SK-N-SH (cell line): ENCODE results near the gene HS6ST3. TPM values are rescaled to one million over a fixed set of nuclear protein-coding genes. Genes with fewer than 3 reads are reported as not detected.

Source experiments
- CTCF ChIA-PET: fragments of 300-600, 350-600 bp; formaldehyde crosslinking; extraction: SDS; loops from one replicate; lab custom pipeline; 2021; lab: Yijun Ruan, JAX
- POLR2A ChIA-PET: fragments of 350-600 bp; sonication (Branson Sonifier 250); formaldehyde crosslinking; extraction: SDS; loops from one replicate; lab custom pipeline; 2020; ENCODE audit warnings: antibody characterized with exemption, inconsistent platforms; lab: Yijun Ruan, JAX
- DNase-seq: peaks from one replicate; pipeline ENCODE4 v3.0.0; 2012
- H2AFZ ChIP-seq: fragments of 200-600 bp; sonication (generic); 2 replicates; pipeline ENCODE4 v1.8.1; 2016; ENCODE audit warnings: antibody characterized with exemption, mild to moderate bottlenecking, low read depth
- H3F3A ChIP-seq: fragments of 200-600 bp; sonication (generic); replicated peaks from 2 replicates; pipeline ENCODE3; 2016; ENCODE audit warnings: antibody characterized with exemption, mild to moderate bottlenecking; ENCODE audit not compliant: insufficient read depth
- H3K27ac ChIP-seq, 2 experiments: fragments of 200-500 bp in 1 of 2; fragments of 200-600 bp in 1 of 2; sonication (Bioruptor generic) in 1 of 2; sonication (generic), shearing (Covaris generic) in 1 of 2; 2 replicates each; pipeline versions ENCODE4 v1.5.1 to v1.6.1; 2014 to 2016; ENCODE audit warnings: low read depth in 2 of 2, inconsistent platforms in 1 of 2, low read length in 1 of 2, mild to moderate bottlenecking in 1 of 2, mixed read lengths in 1 of 2
- H3K27me3 ChIP-seq: fragments of 200-600 bp; sonication (generic), shearing (Covaris generic); 2 replicates; pipeline ENCODE4 v1.6.1; 2016; ENCODE audit warnings: mixed run types; ENCODE audit not compliant: insufficient read depth
- H3K36me3 ChIP-seq, 2 experiments: fragments of 200-500 bp in 1 of 2; fragments of 200-600 bp in 1 of 2; sonication (Bioruptor generic) in 1 of 2; sonication (generic) in 1 of 2; replicated peaks in 1 of 2; 2 replicates each; pipeline versions ENCODE3 to v1.5.1; 2014 to 2016; ENCODE audit warnings: low read length in 1 of 2, mild to moderate bottlenecking in 1 of 2; ENCODE audit not compliant: insufficient read depth in 2 of 2, control insufficient read depth in 1 of 2
- H3K4me1 ChIP-seq, 2 experiments: fragments of 200-500 bp in 1 of 2; fragments of 200-600 bp in 1 of 2; sonication (Bioruptor generic) in 1 of 2; sonication (generic), shearing (Covaris generic) in 1 of 2; 2 replicates each; pipeline versions ENCODE4 v1.5.1 to v1.6.1; 2014 to 2016; ENCODE audit warnings: low read depth in 1 of 2, low read length in 1 of 2, mixed run types in 1 of 2; ENCODE audit not compliant: insufficient read depth in 2 of 2, control insufficient read depth in 1 of 2
- H3K4me2 ChIP-seq: fragments of 200-600 bp; sonication (generic), shearing (Covaris generic); 2 replicates; pipeline ENCODE4 v1.6.1; 2017; ENCODE audit warnings: mixed run types
- H3K4me3 ChIP-seq, 2 experiments: fragments of 200-500 bp in 1 of 2; fragments of 200-600 bp in 1 of 2; sonication (Bioruptor generic) in 1 of 2; sonication (generic), shearing (Covaris generic) in 1 of 2; 2 replicates each; pipeline versions ENCODE4 v1.5.1 to v1.8.1; 2014 to 2016; ENCODE audit warnings: low read depth in 2 of 2, inconsistent platforms in 1 of 2, low read length in 1 of 2, mild to moderate bottlenecking in 1 of 2, mixed read lengths in 1 of 2, moderate library complexity in 1 of 2
- H3K79me2 ChIP-seq: fragments of 200-600 bp; sonication (generic); 2 replicates; pipeline ENCODE4 v1.8.1; 2017; ENCODE audit warnings: mild to moderate bottlenecking; ENCODE audit not compliant: insufficient read depth
- H3K9ac ChIP-seq: fragments of 200-600 bp; sonication (generic); 2 replicates; pipeline ENCODE4 v1.6.1; 2017; ENCODE audit warnings: mixed run types
- H3K9me2 ChIP-seq: fragments of 200-600 bp; sonication (generic); 2 replicates; pipeline ENCODE4 v1.6.1; 2017; ENCODE audit warnings: mixed run types
- H3K9me3 ChIP-seq: fragments of 200-600 bp; sonication (generic); 2 replicates; pipeline ENCODE4 v1.6.1; 2017; ENCODE audit warnings: mixed run types, mild to moderate bottlenecking, moderate library complexity
- H4K20me1 ChIP-seq: fragments of 200-600 bp; sonication (generic); 2 replicates; pipeline ENCODE4 v1.6.1; 2017; ENCODE audit warnings: mild to moderate bottlenecking, mixed run types; ENCODE audit not compliant: insufficient read depth
- CTCF ChIP-seq: fragments of 200-600 bp; sonication (generic); IDR thresholded peaks from 2 replicates; pipeline ENCODE4 v1.6.1; 2017; ENCODE audit warnings: antibody characterized with exemption, mild to moderate bottlenecking, moderate library complexity
- ELF1 ChIP-seq: IDR thresholded peaks from 2 replicates; pipeline ENCODE4 v1.4.0; 2012
- FOSL2 ChIP-seq: IDR thresholded peaks from 2 replicates; pipeline ENCODE4 v1.4.0; 2012; ENCODE audit warnings: low read depth, mild to moderate bottlenecking, moderate library complexity, borderline replicate concordance
- FOXJ3 ChIP-seq: sonication (generic); formaldehyde crosslinking; IDR thresholded peaks from 2 replicates; pipeline ENCODE4 v1.5.1; 2020; ENCODE audit warnings: mild to moderate bottlenecking, missing genetic modification reagents
- JUND ChIP-seq: IDR thresholded peaks from 2 replicates; pipeline ENCODE4 v1.4.0; 2012
- MXI1 ChIP-seq: IDR thresholded peaks from 2 replicates; pipeline ENCODE4 v1.6.1; 2012; ENCODE audit warnings: mild to moderate bottlenecking, low read depth, low read length, improper control_type of control experiment
- NFIC ChIP-seq: IDR thresholded peaks from 2 replicates; pipeline ENCODE4 v1.4.0; 2012; ENCODE audit warnings: borderline replicate concordance
- NRF1 ChIP-seq: IDR thresholded peaks from 2 replicates; pipeline ENCODE4 v1.6.1; 2012; ENCODE audit warnings: low read depth, mild to moderate bottlenecking, low read length
- RAD21 ChIP-seq: IDR thresholded peaks from 2 replicates; pipeline ENCODE4 v1.6.1; 2012; ENCODE audit warnings: mild to moderate bottlenecking, low read length
- RCOR1 ChIP-seq: fragments of 150-350 bp; IDR thresholded peaks from 2 replicates; pipeline ENCODE4 v1.6.1; 2017; ENCODE audit warnings: antibody characterized with exemption, low read length
- REST ChIP-seq: IDR thresholded peaks from 2 replicates; pipeline ENCODE4 v1.6.1; 2012; ENCODE audit warnings: mild to moderate bottlenecking, low read depth, low read length, moderate library complexity
- TAF1 ChIP-seq: IDR thresholded peaks from 2 replicates; pipeline ENCODE4 v1.6.1; 2012; ENCODE audit warnings: low read depth, mild to moderate bottlenecking, low read length, moderate library complexity, borderline replicate concordance
- YY1 ChIP-seq: IDR thresholded peaks from 2 replicates; pipeline ENCODE4 v1.4.0; 2012; ENCODE audit warnings: low read depth, mild to moderate bottlenecking
- WGBS: methylation state at CpG from one replicate; pipeline ENCODE4 v1.1.6; 2017; ENCODE audit warnings: low lambda C conversion rate; 5-methylcytosine and 5-hydroxymethylcytosine counted together
- polyA plus RNA-seq, 3 experiments: library from polyadenylated mRNA; depleted of rRNA; stranded (reverse); fragments of >200 nt; gene quantifications; 2 replicates each; pipeline ENCODE4 v1.2.3, GENCODE V29; 2012

Gene HS6ST3
- polyA plus RNA-seq, 1 of the 3 experiments (the other 2 are of a cell fraction), result under 0.01 TPM

- Histone ChIP-seq H3K36me3 (no peaks in the 10 kb centered on the region), H3K27ac (no peak overlapping the region), H3K4me1 (peaks cover 0 to 7% of the 10 kb centered on the region in 2 experiments; a peak in 2 of 4 replicates), H3K79me2 (no peaks in the 10 kb centered on the region), H3K27me3 (no peaks in the 10 kb centered on the region), H3K4me3 (no peak overlapping the region), H3K9ac (no peak overlapping the region), H3K9me2 (no peaks in the 10 kb centered on the region), H3K9me3 (no peaks in the 10 kb centered on the region), H2AFZ (no peak overlapping the region), H3F3A (no peaks in the 10 kb centered on the region), H3K4me2 (no peak overlapping the region), H4K20me1 (no peaks in the 10 kb centered on the region)
- no peak for TF ChIP-seq JUND
- TF ChIP-seq NRF1, result no peak
- ChIA-PET CTCF (interaction anchor here (0.9 to 1.4 kb wide), 2 partner anchors 11 to 23 kb away, joined by 3 read pairs; no protein-coding TSS in a partner anchor), POLR2A (no interaction called here)
- DNase-seq, result no peak
Observed at GRCh38 chr13:96794669-96795068, 704.8 kb downstream of the HS6ST3 start.

- Histone ChIP-seq H3F3A (no peaks in the 10 kb centered on the region), H2AFZ (no peak overlapping the region), H3K4me1 (peaks cover 0 to 7% of the 10 kb centered on the region in 2 experiments; a peak in 2 of 4 replicates), H3K79me2 (no peaks in the 10 kb centered on the region), H3K27ac (peak overlapping the region in 1 of 2 experiments; percentile 22; a peak in 1 of 4 replicates), H3K36me3 (no peaks in the 10 kb centered on the region), H3K9me3 (no peaks in the 10 kb centered on the region), H3K4me3 (no peak overlapping the region), H4K20me1 (no peaks in the 10 kb centered on the region), H3K27me3 (no peaks in the 10 kb centered on the region), H3K9ac (no peak overlapping the region), H3K9me2 (no peaks in the 10 kb centered on the region), H3K4me2 (no peak overlapping the region)
- WGBS, result 44% methylated on average over 2 of the region's 2 CpGs
- TF ChIP-seq FOSL2 (no peak), RCOR1 (no peak), CTCF (no peak), TAF1 (no peak), YY1 (no peak), MXI1 (no peak), JUND (no peak), ELF1 (no peak), NRF1 (no peak), FOXJ3 (CRISPR knock-in tag) (no peak)
- CTCF ChIA-PET, result interaction anchor here (0.9 to 1.4 kb wide), 3 partner anchors 12 to 22 kb away, joined by 3 read pairs; no protein-coding TSS in a partner anchor
- peak; percentile 3 for DNase-seq
- POLR2A ChIA-PET, result no interaction called here
Observed at GRCh38 chr13:96795670-96796069, 705.8 kb downstream of the HS6ST3 start.

- WGBS, result 34% methylated on average over 2 of the region's 2 CpGs
- no peaks in the 10 kb centered on the region for H3K27me3 ChIP-seq
- H3K79me2 ChIP-seq, result no peaks in the 10 kb centered on the region
- DNase-seq, result no peak
- peak overlapping the region in 1 of 2 experiments; percentile 22; a peak in 1 of 4 replicates for H3K27ac ChIP-seq
- no peaks in the 10 kb centered on the region for H3F3A ChIP-seq
- H2AFZ ChIP-seq, result no peak overlapping the region
- TF ChIP-seq NFIC (no peak), YY1 (no peak), REST (no peak), CTCF (peak; percentile 27), RAD21 (peak; percentile 54)
- TF ChIP-seq, all 33 proteins: peak for 2
- H3K4me1 ChIP-seq, result peaks cover 0 to 7% of the 10 kb centered on the region in 2 experiments; a peak in 2 of 4 replicates
- no peak overlapping the region for H3K9ac ChIP-seq
- H3K36me3 ChIP-seq, result no peaks in the 10 kb centered on the region
- no peak overlapping the region for H3K4me2 ChIP-seq
- no peaks in the 10 kb centered on the region for H3K9me3 ChIP-seq
- no peaks in the 10 kb centered on the region for H3K9me2 ChIP-seq
- POLR2A ChIA-PET, result no interaction called here
- H4K20me1 ChIP-seq, result no peaks in the 10 kb centered on the region
- CTCF ChIA-PET, result interaction anchor here (0.7 to 1.3 kb wide), 5 partner anchors 9 to 655 kb away, joined by 3 read pairs; no protein-coding TSS in a partner anchor
- H3K4me3 ChIP-seq, result no peak overlapping the region
Observed at GRCh38 chr13:96796091-96796633, 706.3 kb downstream of the HS6ST3 start.
